CD4-positive, alpha-beta T cell treated with Interleukin-2 at 100 ng/mL for 4 hours (primary cell): ENCODE measurements around the gene TCEA2.

Experiments used
- DNase-seq: peaks from one replicate; pipeline ENCODE4 v3.0.0-alpha.2; 2020; ENCODE audit warnings: low spot score

TCEA2 gene

GRCh38 chr20:64093013-64093503, 30.1 kb downstream of the TCEA2 start:
- no peak for DNase-seq

GRCh38 chr20:64095455-64095854, 32.5 kb downstream of the TCEA2 start:
- no peak for DNase-seq

DNA sequence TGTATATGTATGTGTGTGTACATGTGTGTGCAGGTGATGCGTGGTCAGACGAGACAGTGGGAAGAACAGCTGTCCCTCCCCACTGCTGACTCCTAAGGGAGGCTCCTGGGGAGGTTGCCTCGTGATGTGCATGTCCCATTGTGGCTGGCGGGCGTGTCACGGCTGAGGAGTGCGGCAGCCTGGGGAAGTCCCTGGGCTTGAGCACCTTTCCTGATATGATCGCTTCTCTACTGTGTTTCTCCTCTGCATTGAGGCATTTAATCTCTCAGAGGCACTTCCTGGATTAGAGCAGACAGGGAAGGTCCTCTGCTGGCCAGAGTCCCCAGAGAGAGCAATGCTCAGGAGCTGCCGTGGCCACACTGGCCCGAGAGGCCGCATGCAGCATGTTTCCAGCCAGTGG, 32.9 kb downstream of the TCEA2 start:
- no peak for DNase-seq

DNA sequence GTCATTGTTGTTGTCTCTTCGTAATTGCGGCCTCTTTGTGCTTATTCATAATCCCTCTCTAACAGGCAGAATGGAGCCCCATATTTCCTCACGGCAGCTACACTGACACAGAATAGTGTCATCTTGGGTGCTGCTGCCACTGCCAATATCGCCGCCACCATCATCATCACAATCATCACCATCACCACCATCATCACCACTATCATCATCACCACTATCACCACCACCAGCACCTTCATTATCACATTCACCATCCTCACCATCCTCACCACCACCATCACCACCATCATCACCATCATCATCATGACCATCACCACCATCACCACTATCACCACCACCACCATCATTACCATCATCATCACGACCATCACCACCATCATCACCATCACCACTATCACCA, 33.5 kb downstream of the TCEA2 start:
- no peak for DNase-seq

- no peak for DNase-seq
Observed at GRCh38 chr20:64098471-64099013, 35.5 kb downstream of the TCEA2 start.

DNA sequence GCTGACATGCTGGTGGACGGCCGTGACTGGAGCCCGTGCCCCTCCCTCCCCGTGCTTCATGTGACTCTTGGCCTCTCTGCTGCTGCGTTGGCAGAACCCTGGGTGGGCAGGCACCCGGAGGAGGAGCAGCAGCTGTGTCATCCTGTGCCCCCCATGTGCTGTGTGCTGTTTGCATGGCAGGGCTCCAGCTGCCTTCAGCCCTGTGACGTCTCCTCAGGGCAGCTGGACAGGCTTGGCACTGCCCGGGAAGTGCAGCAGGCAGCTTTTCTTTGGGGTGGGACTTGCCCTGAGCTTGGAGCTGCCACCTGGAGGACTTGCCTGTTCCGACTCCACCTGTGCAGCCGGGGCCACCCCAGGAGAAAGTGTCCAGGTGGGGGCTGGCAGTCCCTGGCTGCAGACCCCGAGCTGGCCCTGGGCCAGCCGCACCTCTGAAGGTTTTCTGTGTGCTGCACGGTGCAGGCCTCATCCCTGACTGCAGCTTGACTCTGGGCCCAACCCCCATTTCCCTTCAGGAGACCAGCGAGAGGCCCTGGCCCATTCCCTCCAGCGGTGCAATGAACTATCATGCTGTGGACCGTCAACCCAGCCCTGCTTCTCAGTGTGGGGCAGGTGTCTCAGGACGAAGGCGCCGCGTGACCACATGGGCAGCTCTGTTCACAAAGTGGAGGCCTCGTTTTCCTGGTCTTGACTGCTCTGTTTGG, 36.2 kb downstream of the TCEA2 start:
- DNase-seq, result no peak

- DNase-seq, result no peak
Observed at GRCh38 chr20:64099880-64100565, 37.0 kb downstream of the TCEA2 start.

GRCh38 chr20:64100566-64100888, 37.5 kb downstream of the TCEA2 start:
- no peak for DNase-seq

DNA sequence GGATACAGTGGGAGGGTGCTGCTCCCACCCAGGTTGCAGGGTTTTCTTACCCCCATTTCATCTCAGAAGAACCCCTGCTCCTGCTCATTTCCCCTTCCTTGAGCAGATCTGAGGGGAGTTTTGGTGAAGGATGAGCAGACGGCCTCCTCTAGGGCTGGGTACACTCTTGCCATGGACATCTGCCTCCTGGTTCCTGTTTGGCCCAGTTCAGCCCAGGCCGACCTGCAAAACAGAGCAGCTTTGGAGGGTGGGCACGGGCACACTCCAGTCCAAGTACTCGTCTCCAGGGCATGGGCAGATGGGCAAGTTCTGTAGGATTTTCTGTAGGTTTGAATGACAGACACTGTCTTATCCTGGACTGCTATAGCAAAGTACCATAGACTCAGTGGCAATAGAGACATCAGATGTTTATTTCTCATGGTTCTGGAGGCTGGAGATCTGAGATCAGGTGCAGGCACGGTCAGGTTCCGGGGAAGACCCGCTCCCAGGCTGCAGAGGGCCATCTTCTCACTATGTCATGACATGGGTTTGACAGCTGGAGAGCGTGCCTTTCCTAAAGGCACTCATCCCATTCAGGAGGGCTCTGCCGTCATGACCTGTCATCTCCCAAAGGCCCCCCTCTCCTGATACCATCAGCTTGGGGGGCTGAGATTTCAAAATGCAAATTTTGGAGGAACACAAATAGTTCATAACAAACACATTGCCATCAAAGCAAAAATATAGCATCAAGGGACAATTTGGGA, 38.1 kb downstream of the TCEA2 start:
- DNase-seq, result no peak

GRCh38 chr20:64101731-64102621, 39.0 kb downstream of the TCEA2 start:
- DNase-seq, result peak; percentile 60

GRCh38 chr20:64102647-64103354, 39.8 kb downstream of the TCEA2 start:
- no peak for DNase-seq

DNA sequence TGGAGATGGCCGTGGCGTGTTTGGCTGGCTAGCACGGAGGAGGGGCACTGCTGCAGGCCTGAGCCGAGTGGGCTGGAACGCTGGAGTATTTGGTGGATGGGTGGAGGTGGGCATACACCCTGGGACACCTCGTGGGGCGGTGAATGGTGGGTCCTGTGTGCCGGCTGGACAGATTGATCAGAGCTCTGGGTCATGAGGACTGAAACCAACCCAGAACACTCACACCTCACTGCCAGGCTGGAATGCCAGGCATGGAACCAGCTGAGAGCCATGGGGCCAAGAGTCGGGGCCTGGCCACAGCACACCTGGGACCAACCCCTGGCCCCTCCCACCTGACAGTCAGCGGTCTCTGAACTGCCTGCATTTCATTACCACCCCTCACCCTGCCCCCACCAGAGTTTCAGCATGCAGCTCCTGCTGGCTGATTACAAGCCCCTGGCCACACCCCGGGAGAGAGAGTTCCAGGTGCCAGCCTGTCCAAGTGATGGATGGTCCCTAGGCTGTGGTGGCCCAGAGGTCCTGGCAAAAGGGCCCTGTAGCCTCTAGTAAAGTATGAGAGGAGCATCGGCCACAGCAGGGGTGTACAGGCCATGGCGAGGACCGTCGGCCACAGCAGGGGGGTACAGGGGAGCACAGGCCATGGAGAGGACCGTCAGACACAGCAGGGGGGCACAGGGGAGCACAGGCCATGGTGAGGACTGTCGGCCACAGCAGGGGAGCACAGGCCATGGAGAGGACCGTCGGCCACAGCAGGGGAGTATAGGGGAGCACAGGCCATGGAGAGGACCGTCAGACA, 41.1 kb downstream of the TCEA2 start:
- no peak for DNase-seq

GRCh38 chr20:64104667-64105451, 41.9 kb downstream of the TCEA2 start:
- DNase-seq, result no peak

- no peak for DNase-seq
Observed at GRCh38 chr20:64105846-64106434, 42.9 kb downstream of the TCEA2 start.

DNA sequence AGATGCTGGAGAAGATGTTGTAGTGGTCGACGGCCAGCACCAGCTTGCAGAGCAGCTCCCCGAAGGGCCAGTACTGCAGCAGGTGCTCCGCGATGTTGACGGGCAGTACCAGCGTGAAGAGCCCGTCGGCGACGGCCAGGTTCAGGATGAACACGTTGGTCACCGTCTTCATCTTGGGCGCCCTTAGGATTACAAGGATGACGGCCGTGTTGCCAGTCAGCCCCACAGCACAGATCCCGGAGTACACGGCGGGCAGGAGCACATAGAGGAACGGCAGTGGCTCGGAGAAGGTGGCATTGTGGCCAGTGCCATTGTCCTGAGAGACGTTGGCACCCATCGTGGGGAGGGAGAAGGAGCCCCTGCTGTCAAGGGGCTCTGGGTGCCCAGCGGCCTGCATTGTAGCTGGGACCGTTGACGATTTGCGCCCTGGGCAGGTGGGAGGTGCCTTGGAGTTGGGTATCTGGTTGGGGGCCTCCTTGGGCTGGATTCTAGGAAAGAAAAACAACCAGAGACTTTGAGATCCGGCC, 43.5 kb downstream of the TCEA2 start:
- DNase-seq, result no peak

GRCh38 chr20:64106981-64107735, 44.2 kb downstream of the TCEA2 start, which contains the start of gene NPBWR2:
Gene NPBWR2 (minus strand): TSS chr20:64107565. CDS start chr20:64106831, 734 bp downstream.
- DNase-seq, result no peak

- DNase-seq, result no peak
Observed at GRCh38 chr20:64107736-64108457, 44.9 kb downstream of the TCEA2 start.
